OCI-LY7 (cell line): ENCODE results near the gene USP15. TPM values are rescaled to one million over a fixed set of nuclear protein-coding genes. Genes with fewer than 3 reads are reported as not detected.

Experiments
- BruUV-seq: library from RNA; stranded (reverse); fragments of 400-500 nt; replicated peaks from 2 replicates; lab custom pipeline; 2021; lab: Mats Ljungman, UMichigan
- CTCF ChIA-PET: fragments of 300-600 bp; sonication (Branson Sonifier 250); formaldehyde crosslinking; loops from one replicate; lab custom pipeline; 2022; ENCODE audit warnings: antibody characterized with exemption; ENCODE audit not compliant: unreplicated experiment; lab: Charles Lee
- POLR2A ChIA-PET: fragments of 300-600 bp; sonication (Branson Sonifier 250); formaldehyde crosslinking; loops from one replicate; lab custom pipeline; 2022; ENCODE audit warnings: antibody characterized with exemption; lab: Charles Lee
- DNase-seq: peaks from one replicate; pipeline ENCODE4 v3.0.0-alpha.2; 2015; ENCODE audit warnings: low spot score
- H2AFZ ChIP-seq: fragments of 200-600 bp; sonication (generic), shearing (Covaris generic); 2 replicates; pipeline ENCODE4 v1.6.1; 2014; ENCODE audit warnings: mild to moderate bottlenecking, antibody characterized with exemption, low read length, moderate library complexity
- H3K27ac ChIP-seq: fragments of 200-600 bp; sonication (generic); 2 replicates; pipeline ENCODE4 v1.5.1; 2014; ENCODE audit warnings: mixed run types, low read depth, mild to moderate bottlenecking, moderate library complexity, low read length, inconsistent platforms; ENCODE audit not compliant: poor library complexity, severe bottlenecking
- H3K36me3 ChIP-seq: fragments of 200-600 bp; sonication (generic); 2 replicates; pipeline ENCODE4 v1.6.1; 2014; ENCODE audit warnings: mild to moderate bottlenecking, antibody characterized with exemption, low read length, moderate library complexity, mixed read lengths; ENCODE audit not compliant: insufficient read depth
- H3K4me1 ChIP-seq: fragments of 200-600 bp; sonication (generic); 2 replicates; pipeline ENCODE4 v1.5.1; 2014; ENCODE audit warnings: mild to moderate bottlenecking, low read length; ENCODE audit not compliant: insufficient read depth, poor library complexity, severe bottlenecking
- H3K4me2 ChIP-seq: fragments of 200-600 bp; sonication (generic); 2 replicates; pipeline ENCODE4 v1.6.1; 2014; ENCODE audit warnings: mild to moderate bottlenecking, low read length
- H3K4me3 ChIP-seq: fragments of 200-600 bp; sonication (generic); 2 replicates; pipeline ENCODE4 v1.5.1; 2014; ENCODE audit warnings: mild to moderate bottlenecking, low read depth, low read length; ENCODE audit not compliant: poor library complexity, severe bottlenecking
- H3K79me2 ChIP-seq: fragments of 200-600 bp; sonication (generic); 2 replicates; pipeline ENCODE4 v1.6.1; 2016; ENCODE audit warnings: low read depth, mild to moderate bottlenecking, low read length, moderate library complexity, mixed read lengths; ENCODE audit not compliant: insufficient read depth
- H3K9me2 ChIP-seq: fragments of 200-600 bp; sonication (generic); 2 replicates; pipeline ENCODE4 v1.6.1; 2016; ENCODE audit warnings: mild to moderate bottlenecking, low read length, mixed read lengths; ENCODE audit not compliant: insufficient read depth
- H3K9me3 ChIP-seq: fragments of 200-600 bp; sonication (generic); 2 replicates; pipeline ENCODE4 v1.6.1; 2014; ENCODE audit warnings: mild to moderate bottlenecking, mixed run types, low read length, mixed read lengths
- H4K20me1 ChIP-seq: fragments of 200-600 bp; sonication (generic); 2 replicates; pipeline ENCODE4 v1.6.1; 2014; ENCODE audit warnings: mild to moderate bottlenecking, antibody characterized with exemption, low read length, moderate library complexity, mixed read lengths; ENCODE audit not compliant: insufficient read depth
- EZH2phosphoT487 ChIP-seq: fragments of 200-600 bp; sonication (generic); IDR thresholded peaks from 2 replicates; pipeline ENCODE4 v1.6.1; 2018; ENCODE audit warnings: low read depth, borderline replicate concordance, mild to moderate bottlenecking, mixed run types, antibody characterized with exemption, low read length, moderate library complexity, mixed read lengths
- intact Hi-C: fragments of 100-400 bp; cut with micrococcal nuclease; formaldehyde crosslinking; loops from one replicate; pipeline ENCODE4 v1.10.0; 2022; ENCODE audit not compliant: unreplicated experiment
- total RNA-seq, 2 experiments: library from RNA; depleted of rRNA in 1 of 2; stranded (reverse); fragments of >200 nt in 1 of 2; shearing (Covaris generic) in 1 of 2; gene quantifications; 2 replicates each; pipeline ENCODE4 v1.2.3, GENCODE V29; 2014 to 2022
- TF ChIP-seq, protein P1 (sequence below): fragments of 200-600 bp; sonication (generic); conservative IDR thresholded peaks from 2 replicates; pipeline ENCODE4 v1.5.1; 2014; ENCODE audit warnings: mild to moderate bottlenecking, antibody characterized with exemption, low read length, moderate library complexity, mixed read lengths

USP15 gene
- total RNA-seq, 2 experiments from 2014 or later: 43.3 to 62.8 TPM

DNA sequence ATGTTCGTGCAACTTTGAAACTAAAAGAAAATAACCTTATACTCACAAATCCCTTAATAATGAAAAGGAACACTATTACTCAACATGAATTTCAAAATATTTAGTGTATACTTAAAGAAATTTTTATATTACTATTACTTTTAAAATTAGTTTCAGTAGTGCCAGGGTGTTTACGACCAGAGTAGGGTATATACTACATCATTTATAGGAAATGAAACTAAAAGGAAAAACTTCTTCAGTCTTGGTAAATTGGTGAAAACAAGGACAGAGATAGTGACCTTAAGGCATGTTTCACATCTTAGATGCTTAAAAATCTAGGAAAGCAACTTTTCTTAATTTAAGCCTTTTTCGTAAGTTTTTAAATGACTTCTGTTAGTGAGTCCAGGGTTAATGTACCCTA lies 4.5 kb downstream of the USP15 start:
- Histone ChIP-seq H3K79me2 (peaks cover 88% of the 10 kb centered on the region), H3K27ac (no peak overlapping the region), H4K20me1 (peaks cover 57% of the 10 kb centered on the region), H3K4me3 (no peak overlapping the region), H3K4me1 (peaks cover 46% of the 10 kb centered on the region), H3K36me3 (peaks cover 7% of the 10 kb centered on the region), H3K9me3 (no peaks in the 10 kb centered on the region), H3K9me2 (no peaks in the 10 kb centered on the region), H2AFZ (no peak overlapping the region), H3K4me2 (peak overlapping the region; percentile 14; the same call in 1 of the 2 replicates)
- no TSS peak for BruUV-seq
- intact Hi-C loops: loop anchor here (5.0 to 10.0 kb wide), 2 partner anchors 200 to 742 kb away; partner anchors contain the start of gene MON2
- no peak for DNase-seq
- TF ChIP-seq, protein P1, sequence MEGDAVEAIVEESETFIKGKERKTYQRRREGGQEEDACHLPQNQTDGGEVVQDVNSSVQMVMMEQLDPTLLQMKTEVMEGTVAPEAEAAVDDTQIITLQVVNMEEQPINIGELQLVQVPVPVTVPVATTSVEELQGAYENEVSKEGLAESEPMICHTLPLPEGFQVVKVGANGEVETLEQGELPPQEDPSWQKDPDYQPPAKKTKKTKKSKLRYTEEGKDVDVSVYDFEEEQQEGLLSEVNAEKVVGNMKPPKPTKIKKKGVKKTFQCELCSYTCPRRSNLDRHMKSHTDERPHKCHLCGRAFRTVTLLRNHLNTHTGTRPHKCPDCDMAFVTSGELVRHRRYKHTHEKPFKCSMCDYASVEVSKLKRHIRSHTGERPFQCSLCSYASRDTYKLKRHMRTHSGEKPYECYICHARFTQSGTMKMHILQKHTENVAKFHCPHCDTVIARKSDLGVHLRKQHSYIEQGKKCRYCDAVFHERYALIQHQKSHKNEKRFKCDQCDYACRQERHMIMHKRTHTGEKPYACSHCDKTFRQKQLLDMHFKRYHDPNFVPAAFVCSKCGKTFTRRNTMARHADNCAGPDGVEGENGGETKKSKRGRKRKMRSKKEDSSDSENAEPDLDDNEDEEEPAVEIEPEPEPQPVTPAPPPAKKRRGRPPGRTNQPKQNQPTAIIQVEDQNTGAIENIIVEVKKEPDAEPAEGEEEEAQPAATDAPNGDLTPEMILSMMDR: no peak
- no peak for TF ChIP-seq EZH2phosphoT487
- ChIA-PET CTCF (no interaction called here), POLR2A (interaction anchor here (1.0 kb wide), 1 partner anchor 41 kb away, joined by 3 read pairs; no protein-coding TSS in a partner anchor)

DNA sequence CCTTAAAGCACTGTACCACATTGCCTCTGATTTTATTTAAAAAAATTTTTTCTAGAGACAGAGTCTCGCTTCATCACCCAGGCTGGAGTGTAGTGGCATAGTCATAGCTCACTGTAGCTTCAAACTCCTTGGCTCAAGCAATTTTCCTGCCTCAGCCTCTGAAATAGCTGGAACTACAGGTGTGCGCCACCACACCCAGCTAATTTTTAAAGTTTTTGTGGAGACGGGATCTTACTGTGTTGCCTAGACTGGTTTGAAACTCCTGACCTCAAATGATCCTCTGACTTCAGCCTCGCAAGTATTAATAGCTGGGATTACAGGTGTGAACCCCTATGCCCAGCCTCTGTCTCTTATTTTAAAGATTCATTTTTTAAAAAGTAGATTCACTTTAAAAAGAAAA lies 5.3 kb downstream of the USP15 start:
- H3K9me3 ChIP-seq: no peaks in the 10 kb centered on the region
- H3K9me2 ChIP-seq: no peaks in the 10 kb centered on the region
- BruUV-seq: no TSS peak
- H3K4me2 ChIP-seq: no peak overlapping the region
- H3K79me2 ChIP-seq: peaks cover 96% of the 10 kb centered on the region
- CTCF ChIA-PET: no interaction called here
- no peak overlapping the region for H3K4me3 ChIP-seq
- H3K36me3 ChIP-seq: peaks cover 7% of the 10 kb centered on the region
- no peak for DNase-seq
- intact Hi-C loops: loop anchor here (10.0 kb wide), 1 partner anchor 199 kb away; the partner anchor contains the start of gene MON2
- H3K4me1 ChIP-seq: peaks cover 46% of the 10 kb centered on the region
- no peak overlapping the region for H2AFZ ChIP-seq
- H3K27ac ChIP-seq: no peak overlapping the region
- POLR2A ChIA-PET: interaction anchor here (0.6 to 1.0 kb wide), 3 partner anchors 41 to 160 kb away, joined by 3 to 4 read pairs (median 4); no protein-coding TSS in a partner anchor
- H4K20me1 ChIP-seq: peaks cover 63% of the 10 kb centered on the region
- no peak for TF ChIP-seq EZH2phosphoT487
- TF ChIP-seq, protein P1: no peak

DNA sequence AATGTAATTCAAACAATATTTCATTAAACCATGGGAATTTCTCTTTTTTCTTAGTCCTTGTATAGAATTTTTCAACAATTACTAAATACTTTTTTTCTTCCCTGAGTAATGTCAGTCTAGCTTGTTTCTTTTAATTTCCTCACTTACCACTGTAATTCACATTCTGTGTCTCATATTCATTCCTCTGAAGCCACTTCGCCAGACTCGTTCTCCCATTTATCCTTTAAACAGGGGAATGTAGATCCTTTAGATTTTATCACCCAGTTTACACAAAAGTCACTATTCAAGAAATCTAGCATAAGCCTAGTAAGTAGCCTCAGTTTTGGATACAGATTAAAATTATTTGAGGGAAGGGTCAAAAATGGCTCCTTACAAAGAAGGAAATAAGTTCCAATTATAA lies 6.8 kb downstream of the USP15 start:
- Histone ChIP-seq H3K9me3 (no peaks in the 10 kb centered on the region), H3K4me3 (no peak overlapping the region), H2AFZ (no peak overlapping the region), H3K9me2 (no peaks in the 10 kb centered on the region), H3K36me3 (peaks cover 7% of the 10 kb centered on the region), H3K79me2 (peaks cover 100% of the 10 kb centered on the region), H3K27ac (no peak overlapping the region), H3K4me2 (peak overlapping the region; percentile 14; the same call in 1 of the 2 replicates), H3K4me1 (peaks cover 37% of the 10 kb centered on the region), H4K20me1 (peaks cover 61% of the 10 kb centered on the region)
- no peak for DNase-seq
- TF ChIP-seq, protein P1: no peak
- TF ChIP-seq EZH2phosphoT487: no peak
- BruUV-seq: no TSS peak
- intact Hi-C loops: loop anchor here (10.0 kb wide), 1 partner anchor 198 kb away; the partner anchor contains the start of gene MON2
- ChIA-PET CTCF (no interaction called here), POLR2A (interaction anchor here (0.9 kb wide), 1 partner anchor 9 kb away, joined by 4 read pairs; no protein-coding TSS in a partner anchor)
